ENCODE measurements around the gene GDF7.

Gene GDF7

GRCh38 chr2:20648831-20649230 is 18.1 kb upstream of the GDF7 start:
- TF ChIP-seq MYC (IDR thresholded peaks at IDR 0.05; ENCODE audit: low read depth, low read length) (no peak), CTCF (IDR thresholded peaks at IDR 0.05; ENCODE audit: low read depth, low read length) (no peak), POLR2A (IDR thresholded peaks at IDR 0.05; ENCODE audit: extremely low read depth, insufficient read length) (no peak), MAX (IDR thresholded peaks at IDR 0.05; ENCODE audit: low read depth, low read length) (no peak)
- H3K4me3 ChIP-seq (ENCODE audit: low read depth, low read length), result no peak overlapping the region
- DNase-seq (ENCODE audit: low read depth), result no peak

- peak; percentile 43 for DNase-seq (ENCODE audit: low read depth)
- no peak overlapping the region for H3K4me3 ChIP-seq (ENCODE audit: low read depth, low read length)
- no peak for TF ChIP-seq CTCF (IDR thresholded peaks at IDR 0.05; ENCODE audit: low read depth, low read length)
- no peak for TF ChIP-seq MAX (IDR thresholded peaks at IDR 0.05; ENCODE audit: low read depth, low read length)
- no peak for TF ChIP-seq MYC (IDR thresholded peaks at IDR 0.05; ENCODE audit: low read depth, low read length)
- no peak for TF ChIP-seq POLR2A (IDR thresholded peaks at IDR 0.05; ENCODE audit: extremely low read depth, insufficient read length)
These were observed 17.4 kb upstream of the GDF7 start for GRCh38 chr2:20649576-20649975.

- H3K4me3 ChIP-seq (ENCODE audit: low read depth, low read length), result peak overlapping the region; percentile 71
- no peak for DNase-seq (ENCODE audit: low read depth)
- TF ChIP-seq MYC (IDR thresholded peaks at IDR 0.05; ENCODE audit: low read depth, low read length), result no peak
- no peak for TF ChIP-seq MAX (IDR thresholded peaks at IDR 0.05; ENCODE audit: low read depth, low read length)
- no peak for TF ChIP-seq POLR2A (IDR thresholded peaks at IDR 0.05; ENCODE audit: extremely low read depth, insufficient read length)
- no peak for TF ChIP-seq CTCF (IDR thresholded peaks at IDR 0.05; ENCODE audit: low read depth, low read length)
These were observed 17.0 kb upstream of the GDF7 start for GRCh38 chr2:20649976-20650375.

GRCh38 chr2:20650393-20650876 is 16.5 kb upstream of the GDF7 start:
- DNase-seq (ENCODE audit: low read depth), result peak; percentile 48
- H3K4me3 ChIP-seq (ENCODE audit: low read depth, low read length), result peak overlapping the region; percentile 71
- TF ChIP-seq POLR2A (IDR thresholded peaks at IDR 0.05; ENCODE audit: extremely low read depth, insufficient read length) (no peak), CTCF (IDR thresholded peaks at IDR 0.05; ENCODE audit: low read depth, low read length) (no peak), MAX (IDR thresholded peaks at IDR 0.05; ENCODE audit: low read depth, low read length) (no peak), MYC (IDR thresholded peaks at IDR 0.05; ENCODE audit: low read depth, low read length) (no peak)

- peak; percentile 50 for TF ChIP-seq CTCF (IDR thresholded peaks at IDR 0.05; ENCODE audit: low read depth, low read length)
- TF ChIP-seq MYC (IDR thresholded peaks at IDR 0.05; ENCODE audit: low read depth, low read length), result 0 out of 2 replicates have a peak, but pooled peaks have one; percentile 5
- TF ChIP-seq MAX (IDR thresholded peaks at IDR 0.05; ENCODE audit: low read depth, low read length), result peak; percentile 53
- TF ChIP-seq POLR2A (IDR thresholded peaks at IDR 0.05; ENCODE audit: extremely low read depth, insufficient read length), result peak; percentile 91
- peak; percentile 92 for DNase-seq (ENCODE audit: low read depth)
- H3K4me3 ChIP-seq (ENCODE audit: low read depth, low read length), result peak within 1 kb of the TSS; percentile 71
These were observed 15.8 kb upstream of the GDF7 start, which contains the start of gene HS1BP3 for GRCh38 chr2:20650877-20651730. TSS of gene HS1BP3 (minus strand) at chr2:20651098. CDS start at chr2:20651063, 35 bp downstream.

Measured in NB4 (cell line).